Dendritic cell treated with granulocyte-macrophage colony-stimulating factor and Interleukin-4, amounts not matched to agents 40 ng/mL and 50 ng/mL, for 4 days (primary cell): ENCODE measurements around the gene IL17RB.

ENCODE experiments used
- H3K27ac Mint-ChIP-seq: one replicate; pipeline ENCODE4 v1.8.0; 2022; ENCODE audit warnings: mild to moderate bottlenecking, mixed read lengths
- H3K27me3 Mint-ChIP-seq: one replicate; pipeline ENCODE4 v1.8.0; 2022; ENCODE audit warnings: mild to moderate bottlenecking, mixed read lengths
- H3K36me3 Mint-ChIP-seq: one replicate; pipeline ENCODE4 v1.8.0; 2022; ENCODE audit warnings: low read depth, mixed read lengths
- H3K4me1 Mint-ChIP-seq: one replicate; pipeline ENCODE4 v1.8.0; 2022; ENCODE audit warnings: low read depth, mixed read lengths
- H3K4me3 Mint-ChIP-seq: one replicate; pipeline ENCODE4 v1.8.0; 2022; ENCODE audit warnings: mild to moderate bottlenecking, moderate library complexity, mixed read lengths
- H3K9me3 Mint-ChIP-seq: one replicate; pipeline ENCODE4 v1.8.0; 2022; ENCODE audit warnings: mixed read lengths
- intact Hi-C: fragments of 100-400 bp; cut with micrococcal nuclease; formaldehyde crosslinking; loops from one replicate; pipeline ENCODE4 v1.15.0; 2022

IL17RB gene

GRCh38 chr3:53818221-53819162, 27.9 kb upstream of the IL17RB start:
- H3K27ac Mint-ChIP-seq, result no peak overlapping the region
- intact Hi-C loops, result no loop called here
- H3K36me3 Mint-ChIP-seq, result peaks cover 28% of the 10 kb centered on the region
- no peaks in the 10 kb centered on the region for H3K9me3 Mint-ChIP-seq
- H3K4me3 Mint-ChIP-seq, result no peak overlapping the region
- H3K27me3 Mint-ChIP-seq, result peaks cover 30% of the 10 kb centered on the region
- H3K4me1 Mint-ChIP-seq, result no peaks in the 10 kb centered on the region

DNA sequence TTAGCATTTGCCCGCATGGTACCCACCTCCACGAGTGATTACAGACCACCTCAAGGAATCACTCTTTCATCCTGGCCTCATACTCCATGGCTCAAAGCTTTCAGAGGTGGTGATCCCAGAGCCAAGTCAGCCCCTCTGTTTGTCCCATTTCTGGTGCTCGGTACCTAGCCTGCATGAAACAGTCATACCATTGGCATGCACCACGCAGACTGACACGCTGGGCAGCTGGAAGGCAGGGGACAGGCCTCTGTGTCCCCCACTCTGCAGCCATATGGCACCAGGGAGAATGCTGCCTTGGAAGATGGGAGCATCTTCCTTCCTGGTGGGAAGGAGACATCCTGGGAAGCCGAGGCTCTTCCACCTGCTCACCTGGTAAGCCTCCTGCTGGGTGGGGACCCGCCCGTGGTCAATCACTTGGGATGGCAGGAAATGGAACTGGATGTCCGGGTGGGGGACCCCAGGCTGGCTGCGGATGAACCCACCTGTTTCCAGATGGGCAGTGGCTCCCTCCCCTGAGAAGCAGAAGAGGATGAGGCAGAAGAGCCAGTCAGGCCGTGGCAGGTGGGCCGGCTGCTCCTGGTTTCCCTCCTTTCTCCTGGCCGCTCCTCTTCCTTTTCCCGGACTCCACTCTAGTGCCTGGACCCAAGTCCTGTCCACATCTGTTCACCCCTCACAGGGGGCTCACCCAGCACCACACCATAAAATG, 27.1 kb upstream of the IL17RB start:
- Mint-ChIP-seq H3K36me3 (peaks cover 28% of the 10 kb centered on the region), H3K9me3 (no peaks in the 10 kb centered on the region), H3K4me3 (no peak overlapping the region), H3K4me1 (peaks cover 7% of the 10 kb centered on the region), H3K27me3 (peaks cover 30% of the 10 kb centered on the region), H3K27ac (no peak overlapping the region)
- intact Hi-C loops, result no loop called here

DNA sequence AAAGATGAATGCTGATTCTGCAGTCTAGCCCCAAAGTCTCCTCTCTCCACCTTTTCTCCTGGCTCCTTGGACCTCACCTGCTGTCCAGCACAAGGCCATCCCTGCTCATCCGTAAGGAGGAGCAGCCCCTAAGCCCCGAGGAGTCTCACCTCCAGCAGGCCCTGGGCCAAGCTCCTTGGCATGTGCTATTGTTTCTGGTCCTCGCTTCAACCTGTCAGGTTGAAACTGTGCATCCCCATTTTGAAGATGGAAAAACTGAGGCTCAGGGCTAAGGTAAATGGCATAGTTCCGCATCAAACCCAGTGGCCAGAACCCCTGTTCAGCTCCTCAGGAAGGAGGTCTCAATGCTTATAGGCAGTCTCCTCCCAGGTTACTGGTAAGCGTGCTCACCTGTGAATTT, 26.3 kb upstream of the IL17RB start:
- Mint-ChIP-seq H3K27me3 (peaks cover 32% of the 10 kb centered on the region), H3K4me1 (peaks cover 13% of the 10 kb centered on the region), H3K27ac (no peak overlapping the region), H3K36me3 (peaks cover 28% of the 10 kb centered on the region), H3K9me3 (no peaks in the 10 kb centered on the region), H3K4me3 (no peak overlapping the region)
- intact Hi-C loops, result no loop called here

DNA sequence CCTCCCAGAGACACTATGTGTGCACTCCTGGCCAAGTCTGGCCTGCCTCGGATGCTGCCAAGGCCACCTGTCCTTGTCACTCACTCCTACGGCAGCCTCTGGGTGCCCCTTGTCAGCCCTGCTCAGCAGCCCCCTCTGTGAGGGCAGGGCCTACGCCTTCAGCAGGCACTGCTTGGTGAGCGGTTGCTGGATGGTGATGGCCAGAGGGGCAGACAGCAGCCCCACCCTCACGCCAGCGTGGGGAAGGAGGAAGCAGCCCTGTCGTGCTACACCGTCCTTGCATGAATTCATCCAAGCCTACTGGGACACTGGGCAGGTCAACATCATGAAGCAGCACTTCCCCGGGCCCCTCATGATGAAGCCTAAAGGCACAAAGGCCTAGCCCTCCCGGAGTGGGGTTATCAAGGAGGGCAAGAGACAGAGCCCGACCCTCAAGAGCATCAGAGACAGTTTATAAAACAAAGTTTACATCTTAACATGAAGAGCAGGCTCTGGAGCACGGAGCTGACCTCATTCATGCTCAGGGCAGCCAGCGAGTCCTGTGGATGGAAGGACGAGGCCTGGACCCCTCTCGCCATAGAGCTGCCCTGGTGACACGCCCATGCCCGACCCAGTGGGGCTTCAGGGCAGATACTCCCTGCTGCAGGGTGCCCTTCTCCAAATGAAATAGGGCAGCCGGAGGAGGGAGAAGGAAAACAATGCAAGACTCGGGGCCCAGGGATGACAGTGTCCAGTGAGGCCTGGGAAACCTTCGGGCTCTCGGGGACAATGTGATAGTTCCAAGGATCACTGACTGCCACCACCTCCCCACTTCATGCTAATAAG, 25.4 kb upstream of the IL17RB start:
- no peak overlapping the region for H3K4me3 Mint-ChIP-seq
- peaks cover 34% of the 10 kb centered on the region for H3K27me3 Mint-ChIP-seq
- no peaks in the 10 kb centered on the region for H3K9me3 Mint-ChIP-seq
- H3K36me3 Mint-ChIP-seq, result peaks cover 28% of the 10 kb centered on the region
- H3K27ac Mint-ChIP-seq, result peak overlapping the region; percentile 30
- H3K4me1 Mint-ChIP-seq, result peaks cover 13% of the 10 kb centered on the region
- intact Hi-C loops, result no loop called here

- peaks cover 28% of the 10 kb centered on the region for H3K36me3 Mint-ChIP-seq
- peaks cover 13% of the 10 kb centered on the region for H3K4me1 Mint-ChIP-seq
- H3K27ac Mint-ChIP-seq, result peak overlapping the region; percentile 30
- no peaks in the 10 kb centered on the region for H3K9me3 Mint-ChIP-seq
- H3K27me3 Mint-ChIP-seq, result peaks cover 36% of the 10 kb centered on the region
- intact Hi-C loops, result no loop called here
- H3K4me3 Mint-ChIP-seq, result no peak overlapping the region
Observed at GRCh38 chr3:53821631-53822121, 24.7 kb upstream of the IL17RB start.

DNA sequence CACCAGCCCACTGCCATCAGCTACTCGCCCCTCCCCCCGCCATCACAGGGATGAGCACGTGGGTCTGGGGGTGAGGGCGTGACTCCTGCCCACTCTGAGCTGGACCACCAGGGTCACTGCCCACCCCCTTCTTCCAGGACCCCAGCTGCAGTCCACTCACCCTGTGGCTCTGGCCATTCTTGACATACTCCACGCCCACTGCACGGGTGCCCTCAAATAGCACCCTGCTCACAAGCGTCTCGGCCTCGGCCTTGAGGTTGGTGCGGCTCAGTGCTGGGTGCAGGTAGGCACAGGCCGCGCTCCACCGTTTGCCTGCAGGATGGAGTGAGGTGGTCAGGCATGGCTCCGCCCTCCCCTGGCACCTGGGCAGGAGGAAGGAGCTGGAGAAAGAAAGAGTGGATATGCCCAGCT, 24.0 kb upstream of the IL17RB start:
- no peaks in the 10 kb centered on the region for H3K9me3 Mint-ChIP-seq
- H3K4me1 Mint-ChIP-seq, result peaks cover 13% of the 10 kb centered on the region
- intact Hi-C loops, result no loop called here
- H3K27me3 Mint-ChIP-seq, result peaks cover 29% of the 10 kb centered on the region
- no peak overlapping the region for H3K27ac Mint-ChIP-seq
- no peak overlapping the region for H3K4me3 Mint-ChIP-seq
- H3K36me3 Mint-ChIP-seq, result peaks cover 28% of the 10 kb centered on the region

- H3K4me3 Mint-ChIP-seq, result no peak overlapping the region
- peaks cover 21% of the 10 kb centered on the region for H3K27me3 Mint-ChIP-seq
- H3K9me3 Mint-ChIP-seq, result no peaks in the 10 kb centered on the region
- peaks cover 19% of the 10 kb centered on the region for H3K36me3 Mint-ChIP-seq
- intact Hi-C loops, result no loop called here
- H3K4me1 Mint-ChIP-seq, result peaks cover 18% of the 10 kb centered on the region
- H3K27ac Mint-ChIP-seq, result peak overlapping the region; percentile 66
Observed at GRCh38 chr3:53823026-53823955, 23.1 kb upstream of the IL17RB start.

DNA sequence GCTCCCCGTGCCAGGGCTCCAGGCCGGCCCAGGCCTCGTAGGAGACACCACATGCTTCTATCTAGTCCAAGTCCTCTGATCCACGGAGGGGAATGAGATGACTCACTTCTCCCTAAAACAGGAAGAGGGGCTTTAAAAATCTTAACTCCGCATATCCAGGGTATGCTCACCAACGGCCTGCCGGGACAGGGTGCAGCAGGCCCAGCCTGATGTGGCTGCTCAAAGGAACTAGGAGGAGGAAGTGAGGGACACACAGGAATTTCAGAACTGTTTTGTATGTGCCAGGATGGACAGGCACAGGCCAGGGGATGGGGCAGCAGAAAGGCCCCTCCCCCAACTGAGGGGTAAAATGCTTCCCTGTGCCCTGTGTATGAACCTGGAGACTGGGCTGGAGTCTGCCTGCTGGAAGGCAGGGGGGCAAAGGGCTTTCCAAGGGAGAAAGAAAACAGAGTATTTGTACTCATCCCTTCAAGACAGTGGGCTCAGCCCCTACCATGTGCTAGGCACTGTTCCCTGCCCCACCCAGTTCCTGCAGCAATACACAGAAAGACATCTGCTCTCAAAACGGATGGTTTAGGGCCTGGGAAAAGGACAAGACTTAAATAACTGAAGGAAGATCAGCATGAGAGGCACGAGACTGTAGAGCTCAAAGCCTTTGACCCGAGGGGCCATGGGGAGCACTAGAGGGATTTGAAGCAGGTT, 22.3 kb upstream of the IL17RB start:
- Mint-ChIP-seq H3K4me3 (no peak overlapping the region), H3K27me3 (peaks cover 14% of the 10 kb centered on the region), H3K27ac (peak overlapping the region; percentile 66), H3K4me1 (peaks cover 27% of the 10 kb centered on the region), H3K36me3 (peaks cover 12% of the 10 kb centered on the region), H3K9me3 (no peaks in the 10 kb centered on the region)
- intact Hi-C loops, result no loop called here

DNA sequence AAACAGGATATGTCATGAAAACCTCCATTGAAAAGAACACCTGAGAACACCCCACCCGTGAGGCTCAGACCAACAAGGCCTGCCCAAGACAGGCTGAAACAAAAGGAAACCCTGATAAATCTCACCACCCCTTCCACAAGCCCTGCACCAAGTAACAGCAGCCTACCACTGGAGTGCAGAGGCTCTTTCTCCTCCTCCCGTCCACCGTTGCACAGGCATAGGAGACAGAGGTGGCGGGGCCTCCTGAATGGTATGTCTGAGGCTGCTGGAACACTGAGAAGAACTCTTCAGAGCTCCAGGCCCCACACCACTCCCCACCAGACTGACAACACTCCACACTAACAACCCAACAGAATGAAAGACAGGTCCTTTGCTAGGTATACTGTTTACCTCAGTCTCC, 21.6 kb upstream of the IL17RB start:
- intact Hi-C loops, result no loop called here
- Mint-ChIP-seq H3K27ac (peak overlapping the region; percentile 66), H3K9me3 (no peaks in the 10 kb centered on the region), H3K36me3 (peaks cover 5% of the 10 kb centered on the region), H3K27me3 (peaks cover 13% of the 10 kb centered on the region), H3K4me3 (no peak overlapping the region), H3K4me1 (peaks cover 27% of the 10 kb centered on the region)

DNA sequence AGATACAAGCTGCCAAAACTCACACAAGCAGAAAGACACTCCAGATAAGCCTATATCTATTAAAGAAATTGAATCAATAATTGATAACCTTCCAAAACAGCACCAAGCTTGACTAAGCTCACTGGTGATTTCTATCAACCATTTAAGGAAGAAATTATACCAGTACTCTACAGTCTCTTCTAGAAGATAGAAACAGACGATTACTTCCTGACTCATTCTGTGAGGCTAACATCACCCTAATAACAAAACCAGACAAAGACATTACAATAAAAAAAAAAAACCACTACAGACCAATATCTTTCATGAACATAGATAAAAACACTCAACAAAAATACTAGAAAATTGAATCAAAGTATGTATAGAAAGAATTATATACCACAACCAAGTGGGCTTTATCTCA, 20.3 kb upstream of the IL17RB start:
- Mint-ChIP-seq H3K27me3 (peaks cover 10% of the 10 kb centered on the region), H3K4me1 (peaks cover 27% of the 10 kb centered on the region), H3K36me3 (no peaks in the 10 kb centered on the region), H3K9me3 (no peaks in the 10 kb centered on the region), H3K27ac (no peak overlapping the region), H3K4me3 (no peak overlapping the region)
- intact Hi-C loops, result no loop called here

- Mint-ChIP-seq H3K27me3 (peaks cover 10% of the 10 kb centered on the region), H3K4me3 (no peak overlapping the region), H3K27ac (no peak overlapping the region), H3K9me3 (no peaks in the 10 kb centered on the region), H3K36me3 (no peaks in the 10 kb centered on the region), H3K4me1 (peaks cover 44% of the 10 kb centered on the region)
- intact Hi-C loops, result no loop called here
Observed at GRCh38 chr3:53828581-53828980, 17.8 kb upstream of the IL17RB start.

DNA sequence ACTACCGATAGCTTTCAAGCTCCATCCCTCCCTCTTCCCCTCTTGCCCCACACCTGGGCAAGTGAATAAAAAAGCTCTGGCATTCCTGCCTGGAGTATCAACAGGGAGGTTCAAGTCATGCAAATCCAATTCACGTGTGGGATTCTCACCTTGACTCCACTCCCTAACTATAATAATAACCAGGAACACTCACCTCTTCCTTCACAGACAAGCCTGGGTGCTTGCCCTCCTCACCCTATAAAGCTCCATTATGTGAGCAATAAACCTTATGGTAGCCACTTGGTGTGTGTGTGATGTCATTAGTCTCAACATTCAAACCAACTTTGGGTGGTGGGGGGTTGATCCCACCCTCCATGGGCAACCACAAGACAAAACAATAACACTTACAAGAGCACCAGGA, 16.8 kb upstream of the IL17RB start:
- H3K4me1 Mint-ChIP-seq, result peaks cover 42% of the 10 kb centered on the region
- H3K27me3 Mint-ChIP-seq, result peaks cover 10% of the 10 kb centered on the region
- no peak overlapping the region for H3K27ac Mint-ChIP-seq
- no peaks in the 10 kb centered on the region for H3K9me3 Mint-ChIP-seq
- intact Hi-C loops, result no loop called here
- no peak overlapping the region for H3K4me3 Mint-ChIP-seq
- no peaks in the 10 kb centered on the region for H3K36me3 Mint-ChIP-seq
